Measurements from ENCODE around the gene ATG16L2. TPM values are rescaled to one million over a fixed set of nuclear protein-coding genes. Genes with fewer than 3 reads are reported as not detected.

The ATG16L2 gene
- total and polyA plus RNA-seq, 4 donors = 42.6 to 86.0 (median 61.4) TPM

DNA sequence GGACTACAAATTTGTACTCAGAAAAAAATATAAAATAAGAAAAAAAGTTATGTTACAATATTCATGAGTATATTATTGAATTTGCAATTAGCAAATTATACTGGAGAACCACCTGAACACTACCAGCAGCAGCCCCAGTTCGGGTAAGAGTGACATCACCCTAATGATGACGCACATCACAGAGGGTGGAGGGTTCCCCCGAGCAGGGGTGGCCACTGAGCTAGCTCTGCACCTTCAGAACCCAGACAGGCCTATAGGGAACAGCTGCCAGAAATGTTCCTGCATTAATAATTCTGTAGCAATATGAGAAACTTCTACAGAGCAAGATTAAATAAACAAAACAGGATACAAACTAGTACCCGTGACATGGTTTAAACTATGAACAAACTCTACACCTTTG lies 44.5 kb upstream of the ATG16L2 start:
- Histone ChIP-seq H3K9me3 (ENCODE audit: control insufficient read depth in 4 of 4, insufficient read depth in 3 of 4, low read length in 3 of 4) (peaks cover 0 to 1% (median 0%) of the 10 kb centered on the region in 4 donors), H3K27me3 (ENCODE audit: control insufficient read depth in 3 of 3, insufficient read depth in 3 of 3, low read length in 2 of 3) (no peaks in the 10 kb centered on the region), H3K4me3 (no peak overlapping the region), H3K27ac (ENCODE audit: low read depth in 1 of 2, low read length in 1 of 2) (no peak overlapping the region), H3K36me3 (ENCODE audit: control insufficient read depth in 4 of 4, insufficient read depth in 4 of 4, low read length in 4 of 4) (no peaks in the 10 kb centered on the region), H3K4me1 (ENCODE audit: control insufficient read depth in 5 of 5, insufficient read depth in 5 of 5, low read length in 5 of 5) (peaks cover 0 to 13% (median 8%) of the 10 kb centered on the region in 5 donors), H3K9ac (ENCODE audit: insufficient read depth in 1 of 2, low read length in 2 of 2) (no peak overlapping the region)
- ATAC-seq (ENCODE audit: insufficient read depth, low FRiP score) = no peak
- no peak for DNase-seq
- TF ChIP-seq, protein P1, sequence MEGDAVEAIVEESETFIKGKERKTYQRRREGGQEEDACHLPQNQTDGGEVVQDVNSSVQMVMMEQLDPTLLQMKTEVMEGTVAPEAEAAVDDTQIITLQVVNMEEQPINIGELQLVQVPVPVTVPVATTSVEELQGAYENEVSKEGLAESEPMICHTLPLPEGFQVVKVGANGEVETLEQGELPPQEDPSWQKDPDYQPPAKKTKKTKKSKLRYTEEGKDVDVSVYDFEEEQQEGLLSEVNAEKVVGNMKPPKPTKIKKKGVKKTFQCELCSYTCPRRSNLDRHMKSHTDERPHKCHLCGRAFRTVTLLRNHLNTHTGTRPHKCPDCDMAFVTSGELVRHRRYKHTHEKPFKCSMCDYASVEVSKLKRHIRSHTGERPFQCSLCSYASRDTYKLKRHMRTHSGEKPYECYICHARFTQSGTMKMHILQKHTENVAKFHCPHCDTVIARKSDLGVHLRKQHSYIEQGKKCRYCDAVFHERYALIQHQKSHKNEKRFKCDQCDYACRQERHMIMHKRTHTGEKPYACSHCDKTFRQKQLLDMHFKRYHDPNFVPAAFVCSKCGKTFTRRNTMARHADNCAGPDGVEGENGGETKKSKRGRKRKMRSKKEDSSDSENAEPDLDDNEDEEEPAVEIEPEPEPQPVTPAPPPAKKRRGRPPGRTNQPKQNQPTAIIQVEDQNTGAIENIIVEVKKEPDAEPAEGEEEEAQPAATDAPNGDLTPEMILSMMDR (IDR thresholded peaks at IDR 0.05; ENCODE audit: control extremely low read depth, extremely low read depth) = no peak
- WGBS, 2 donors = 76 to 83% methylated on average over 4 of the region's 4 CpGs

DNA sequence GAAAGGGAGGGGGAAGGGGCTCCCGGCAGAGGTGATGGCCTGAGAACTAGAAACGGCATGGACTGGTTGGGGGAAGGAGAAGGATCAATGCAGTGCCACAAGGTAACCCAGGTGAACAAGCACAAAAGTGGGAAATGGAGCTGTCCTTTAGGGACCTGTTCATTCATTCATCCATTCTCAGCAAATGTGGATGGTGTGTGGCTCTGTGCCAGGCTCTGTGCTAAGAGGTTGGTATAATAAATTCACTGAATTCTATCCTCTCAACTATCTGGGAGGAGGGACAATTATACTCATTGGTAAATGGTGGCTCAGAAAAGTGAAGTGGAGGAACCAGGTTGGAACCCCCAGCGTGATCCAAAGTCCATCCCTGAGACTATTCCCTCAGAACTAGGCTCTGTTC lies 43.4 kb upstream of the ATG16L2 start:
- DNase-seq (no peak), ATAC-seq (ENCODE audit: insufficient read depth, low FRiP score) (no peak)
- Histone ChIP-seq H3K9me3 (ENCODE audit: control insufficient read depth in 4 of 4, insufficient read depth in 3 of 4, low read length in 3 of 4) (peaks cover 0 to 1% (median 0%) of the 10 kb centered on the region in 4 donors), H3K4me1 (ENCODE audit: control insufficient read depth in 5 of 5, insufficient read depth in 5 of 5, low read length in 5 of 5) (peaks cover 0 to 13% (median 8%) of the 10 kb centered on the region in 5 donors), H3K4me3 (no peak overlapping the region), H3K36me3 (ENCODE audit: control insufficient read depth in 4 of 4, insufficient read depth in 4 of 4, low read length in 4 of 4) (no peaks in the 10 kb centered on the region), H3K27me3 (ENCODE audit: control insufficient read depth in 3 of 3, insufficient read depth in 3 of 3, low read length in 2 of 3) (no peaks in the 10 kb centered on the region), H3K9ac (ENCODE audit: insufficient read depth in 1 of 2, low read length in 2 of 2) (no peak overlapping the region), H3K27ac (ENCODE audit: low read depth in 1 of 2, low read length in 1 of 2) (no peak overlapping the region)
- TF ChIP-seq, protein P1 (IDR thresholded peaks at IDR 0.05; ENCODE audit: control extremely low read depth, extremely low read depth) = no peak
- 89 to 94% methylated on average over 3 of the region's 3 CpGs for WGBS, 2 donors

DNA sequence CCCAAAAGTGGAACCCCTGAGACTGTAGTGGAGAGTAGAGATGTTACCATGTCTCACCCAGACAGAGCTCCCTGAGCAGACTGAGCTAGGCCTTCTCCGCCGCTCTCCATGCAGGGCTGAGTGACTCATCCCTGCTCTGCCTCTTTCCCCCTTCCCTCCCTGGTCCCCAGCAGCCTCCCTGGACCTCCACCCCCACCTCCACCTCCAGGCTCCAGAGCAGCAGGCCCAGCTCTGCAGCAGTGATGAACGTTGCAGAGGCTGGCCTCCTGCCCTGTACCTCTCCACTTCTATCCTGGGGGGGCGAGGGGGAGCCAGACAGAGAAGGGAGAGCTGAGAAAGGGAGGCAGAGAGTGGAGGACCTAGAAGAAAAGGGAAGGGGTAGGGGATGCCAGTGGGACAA lies 42.7 kb upstream of the ATG16L2 start:
- peaks cover 0 to 13% (median 8%) of the 10 kb centered on the region in 5 donors for H3K4me1 ChIP-seq (ENCODE audit: control insufficient read depth in 5 of 5, insufficient read depth in 5 of 5, low read length in 5 of 5)
- ATAC-seq (ENCODE audit: insufficient read depth, low FRiP score) (no peak), DNase-seq (no peak)
- WGBS, 2 donors = 78 to 84% methylated on average over 4 of the region's 4 CpGs
- no peak overlapping the region for H3K4me3 ChIP-seq
- TF ChIP-seq, protein P1 (IDR thresholded peaks at IDR 0.05; ENCODE audit: control extremely low read depth, extremely low read depth) = no peak
- peaks cover 0 to 1% (median 0%) of the 10 kb centered on the region in 4 donors for H3K9me3 ChIP-seq (ENCODE audit: control insufficient read depth in 4 of 4, insufficient read depth in 3 of 4, low read length in 3 of 4)
- H3K9ac ChIP-seq (ENCODE audit: insufficient read depth in 1 of 2, low read length in 2 of 2) = no peak overlapping the region
- no peak overlapping the region for H3K27ac ChIP-seq (ENCODE audit: low read depth in 1 of 2, low read length in 1 of 2)
- H3K27me3 ChIP-seq (ENCODE audit: control insufficient read depth in 3 of 3, insufficient read depth in 3 of 3, low read length in 2 of 3) = no peaks in the 10 kb centered on the region
- H3K36me3 ChIP-seq (ENCODE audit: control insufficient read depth in 4 of 4, insufficient read depth in 4 of 4, low read length in 4 of 4) = no peaks in the 10 kb centered on the region

DNA sequence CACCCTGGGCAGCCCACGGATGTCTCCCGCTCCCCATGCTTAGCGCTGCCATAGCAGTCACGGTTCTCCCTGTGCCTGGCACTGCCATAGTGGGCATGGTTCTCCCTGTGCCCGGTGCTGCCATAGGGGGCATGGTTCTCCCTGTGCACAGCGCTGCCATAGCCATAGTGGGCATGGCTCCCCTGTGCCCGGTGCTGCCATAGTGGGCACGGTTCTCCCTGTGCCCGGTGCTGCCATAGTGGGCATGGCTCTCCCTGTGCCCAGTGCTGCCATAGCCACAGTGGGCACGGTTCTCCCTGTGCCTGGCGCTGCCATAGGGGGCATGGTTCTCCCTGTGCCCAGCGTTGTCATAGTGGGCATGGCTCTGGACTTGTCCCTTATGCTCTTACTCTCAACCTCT lies 42.2 kb upstream of the ATG16L2 start:
- no peak for ATAC-seq (ENCODE audit: insufficient read depth, low FRiP score)
- WGBS, 2 donors = 92 to 97% methylated on average over 12 of the region's 12 CpGs
- peak overlapping the region in 1 of 2 donors; percentile 18 for H3K27ac ChIP-seq (ENCODE audit: low read depth in 1 of 2, low read length in 1 of 2)
- no peak overlapping the region for H3K9ac ChIP-seq (ENCODE audit: insufficient read depth in 1 of 2, low read length in 2 of 2)
- TF ChIP-seq, protein P1 (IDR thresholded peaks at IDR 0.05; ENCODE audit: control extremely low read depth, extremely low read depth) = no peak
- H3K9me3 ChIP-seq (ENCODE audit: control insufficient read depth in 4 of 4, insufficient read depth in 3 of 4, low read length in 3 of 4) = peaks cover 0 to 1% (median 0%) of the 10 kb centered on the region in 4 donors
- DNase-seq = no peak
- H3K27me3 ChIP-seq (ENCODE audit: control insufficient read depth in 3 of 3, insufficient read depth in 3 of 3, low read length in 2 of 3) = no peaks in the 10 kb centered on the region
- H3K36me3 ChIP-seq (ENCODE audit: control insufficient read depth in 4 of 4, insufficient read depth in 4 of 4, low read length in 4 of 4) = no peaks in the 10 kb centered on the region
- H3K4me3 ChIP-seq = no peak overlapping the region
- peaks cover 0 to 13% (median 10%) of the 10 kb centered on the region in 5 donors for H3K4me1 ChIP-seq (ENCODE audit: control insufficient read depth in 5 of 5, insufficient read depth in 5 of 5, low read length in 5 of 5)

All from lung (tissue), 12 donors.